HepG2 (cell line): ENCODE data around the gene S100A4. TPM values are rescaled to one million over a fixed set of nuclear protein-coding genes. Genes with fewer than 3 reads are reported as not detected.

Experiments
- polyA plus RNA-seq, 8 experiments: library from polyadenylated mRNA; depleted of rRNA in 3 of 8; stranded (reverse) in 7 of 8; unstranded in 1 of 8; fragments of >200 nt; fragmentation: Illumina TruSeq in 4 of 8; extraction: Trizol in 4 of 8; gene quantifications; 2 replicates each; pipeline versions ENCODE4 v1.2.1 to v1.2.3, GENCODE V29; 2011 to 2016; ENCODE audit warnings: low read depth in 4 of 8, missing spikeins in 1 of 8, mixed read lengths in 1 of 8; ENCODE audit not compliant: insufficient read depth in 1 of 8
- total RNA-seq, 5 experiments: library from RNA; depleted of rRNA; stranded (reverse); fragments of >200 nt; fragmentation: Illumina TruSeq; extraction: Trizol; gene quantifications; 2 replicates each; pipeline ENCODE4 v1.2.3, GENCODE V29; 2016; ENCODE audit warnings: low read depth in 1 of 5

Gene S100A4
- total and polyA plus RNA-seq, 2 of the 13 experiments (the other 11 are each of a cell fraction or from before 2014, with no cell fraction given), result 12.9 to 20.2 TPM

Other genes with a start within 250 kb of the S100A4 start
- gene PGLYRP3, start 232.9 kb downstream of the S100A4 start, total RNA-seq (2016; rRNA removed; fragmentation: Illumina TruSeq; extraction: Trizol), result not detected in 2 replicates
- not detected in 2 replicates for gene PGLYRP3, start 232.9 kb downstream of the S100A4 start, polyA plus RNA-seq (2011; rRNA removed)
- not detected in 2 replicates for gene PGLYRP4, start 197.0 kb downstream of the S100A4 start, total RNA-seq (2016; rRNA removed; fragmentation: Illumina TruSeq; extraction: Trizol)
- not detected in 2 replicates for gene PGLYRP4, start 197.0 kb downstream of the S100A4 start, polyA plus RNA-seq (2011; rRNA removed)
- gene S100A9, start 188.0 kb downstream of the S100A4 start, total RNA-seq (2016; rRNA removed; fragmentation: Illumina TruSeq; extraction: Trizol), result 0.31 and 1.1 TPM in 2 replicates
- 0.61 and 0.69 TPM in 2 replicates for gene S100A9, start 188.0 kb downstream of the S100A4 start, polyA plus RNA-seq (2011; rRNA removed)
- gene S100A12, start 170.2 kb downstream of the S100A4 start, total RNA-seq (2016; rRNA removed; fragmentation: Illumina TruSeq; extraction: Trizol), result not detected in 2 replicates
- gene S100A12, start 170.2 kb downstream of the S100A4 start, polyA plus RNA-seq (2011; rRNA removed), result not detected in 2 replicates
- gene S100A8, start 154.7 kb downstream of the S100A4 start, total RNA-seq (2016; rRNA removed; fragmentation: Illumina TruSeq; extraction: Trizol), result not detected in 2 replicates
- not detected in 2 replicates for gene S100A8, start 154.7 kb downstream of the S100A4 start, polyA plus RNA-seq (2011; rRNA removed)
- gene S100A7A, start 129.3 kb downstream of the S100A4 start, total RNA-seq (2016; rRNA removed; fragmentation: Illumina TruSeq; extraction: Trizol), result not detected in 2 replicates
- not detected in 2 replicates for gene S100A7A, start 129.3 kb downstream of the S100A4 start, polyA plus RNA-seq (2011; rRNA removed)
- not detected in 2 replicates for gene S100A7, start 85.2 kb downstream of the S100A4 start, total RNA-seq (2016; rRNA removed; fragmentation: Illumina TruSeq; extraction: Trizol)
- not detected in 2 replicates for gene S100A7, start 85.2 kb downstream of the S100A4 start, polyA plus RNA-seq (2011; rRNA removed)
- 85.0 and 87.3 TPM in 2 replicates for gene S100A6, start 9.8 kb downstream of the S100A4 start, total RNA-seq (2016; rRNA removed; fragmentation: Illumina TruSeq; extraction: Trizol)
- 72.9 and 82.2 TPM in 2 replicates for gene S100A6, start 9.8 kb downstream of the S100A4 start, polyA plus RNA-seq (2011; rRNA removed)
- gene S100A5, start 4.9 kb downstream of the S100A4 start, total RNA-seq (2016; rRNA removed; fragmentation: Illumina TruSeq; extraction: Trizol), result not detected in 2 replicates
- gene S100A5, start 4.9 kb downstream of the S100A4 start, polyA plus RNA-seq (2011; rRNA removed), result not detected in 2 replicates
- 2.5 and 2.8 TPM in 2 replicates for gene S100A3, start 3.5 kb upstream of the S100A4 start, total RNA-seq (2016; rRNA removed; fragmentation: Illumina TruSeq; extraction: Trizol)
- gene S100A3, start 3.5 kb upstream of the S100A4 start, polyA plus RNA-seq (2011; rRNA removed), result 3.6 and 4.5 TPM in 2 replicates
- 1.2 and 1.4 TPM in 2 replicates for gene S100A2, start 20.0 kb upstream of the S100A4 start, total RNA-seq (2016; rRNA removed; fragmentation: Illumina TruSeq; extraction: Trizol)
- gene S100A2, start 20.0 kb upstream of the S100A4 start, polyA plus RNA-seq (2011; rRNA removed), result 1.2 and 1.4 TPM in 2 replicates
- 46.0 and 51.2 TPM in 2 replicates for gene S100A16, start 67.3 kb upstream of the S100A4 start, total RNA-seq (2016; rRNA removed; fragmentation: Illumina TruSeq; extraction: Trizol)
- 195 and 203 TPM in 2 replicates for gene S100A16, start 67.3 kb upstream of the S100A4 start, polyA plus RNA-seq (2011; rRNA removed)
- gene S100A14, start 70.5 kb upstream of the S100A4 start, total RNA-seq (2016; rRNA removed; fragmentation: Illumina TruSeq; extraction: Trizol), result 1.4 and 2.0 TPM in 2 replicates
- gene S100A14, start 70.5 kb upstream of the S100A4 start, polyA plus RNA-seq (2011; rRNA removed), result 7.7 and 10.8 TPM in 2 replicates
- gene S100A13, start 81.7 kb upstream of the S100A4 start, total RNA-seq (2016; rRNA removed; fragmentation: Illumina TruSeq; extraction: Trizol), result 89.5 and 115 TPM in 2 replicates
- gene S100A13, start 81.7 kb upstream of the S100A4 start, polyA plus RNA-seq (2011; rRNA removed), result 172 TPM in 2 replicates
- gene S100A1, start 82.6 kb upstream of the S100A4 start, total RNA-seq (2016; rRNA removed; fragmentation: Illumina TruSeq; extraction: Trizol), result 120 and 151 TPM in 2 replicates
- 238 and 251 TPM in 2 replicates for gene S100A1, start 82.6 kb upstream of the S100A4 start, polyA plus RNA-seq (2011; rRNA removed)
- gene CHTOP, start 88.3 kb upstream of the S100A4 start, total RNA-seq (2016; rRNA removed; fragmentation: Illumina TruSeq; extraction: Trizol), result 35.4 and 38.0 TPM in 2 replicates
- 47.1 and 51.9 TPM in 2 replicates for gene CHTOP, start 88.3 kb upstream of the S100A4 start, polyA plus RNA-seq (2011; rRNA removed)
- 25.7 and 34.3 TPM in 2 replicates for gene SNAPIN, start 112.9 kb upstream of the S100A4 start, total RNA-seq (2016; rRNA removed; fragmentation: Illumina TruSeq; extraction: Trizol)
- 21.7 and 23.9 TPM in 2 replicates for gene SNAPIN, start 112.9 kb upstream of the S100A4 start, polyA plus RNA-seq (2011; rRNA removed)
- gene ILF2, start 125.2 kb upstream of the S100A4 start, total RNA-seq (2016; rRNA removed; fragmentation: Illumina TruSeq; extraction: Trizol), result 366 and 491 TPM in 2 replicates
- 206 and 292 TPM in 2 replicates for gene ILF2, start 125.2 kb upstream of the S100A4 start, polyA plus RNA-seq (2011; rRNA removed)
- not detected in 2 replicates for gene NPR1, start 132.9 kb upstream of the S100A4 start, total RNA-seq (2016; rRNA removed; fragmentation: Illumina TruSeq; extraction: Trizol)
- not detected in 2 replicates for gene NPR1, start 132.9 kb upstream of the S100A4 start, polyA plus RNA-seq (2011; rRNA removed)
- gene INTS3, start 182.2 kb upstream of the S100A4 start, total RNA-seq (2016; rRNA removed; fragmentation: Illumina TruSeq; extraction: Trizol), result 14.7 and 17.2 TPM in 2 replicates
- 27.2 and 28.2 TPM in 2 replicates for gene INTS3, start 182.2 kb upstream of the S100A4 start, polyA plus RNA-seq (2011; rRNA removed)
- 1.3 and 4.3 TPM in 2 replicates for gene SLC27A3, start 229.6 kb upstream of the S100A4 start, total RNA-seq (2016; rRNA removed; fragmentation: Illumina TruSeq; extraction: Trizol)
- 5.2 and 10.3 TPM in 2 replicates for gene SLC27A3, start 229.6 kb upstream of the S100A4 start, polyA plus RNA-seq (2011; rRNA removed)